GM12891 (cell line): ENCODE results near the gene NAALADL1.

Experiments
- POLR2A ChIP-seq: IDR thresholded peaks from 2 replicates; pipeline ENCODE4 v1.6.1; 2011; ENCODE audit warnings: low read depth, low read length, control low read depth
- POLR2AphosphoS5 ChIP-seq: IDR thresholded peaks from 2 replicates; pipeline ENCODE4 v1.6.1; 2011; ENCODE audit warnings: low read depth, low read length, control low read depth
- POU2F2 ChIP-seq: IDR thresholded peaks from 2 replicates; pipeline ENCODE4 v1.6.1; 2011; ENCODE audit warnings: low read depth, mild to moderate bottlenecking, control low read depth, low read length, moderate library complexity
- SPI1 ChIP-seq: IDR thresholded peaks from 2 replicates; pipeline ENCODE4 v1.6.1; 2011; ENCODE audit warnings: low read depth, low read length, control low read depth
- TAF1 ChIP-seq: IDR thresholded peaks from 2 replicates; pipeline ENCODE4 v1.6.1; 2011; ENCODE audit warnings: low read depth, low read length, control low read depth

GRCh38 chr11:65066805-65067291 is 8.5 kb upstream of the NAALADL1 start:
- TF ChIP-seq POLR2AphosphoS5 = no peak
- TF ChIP-seq TAF1 = no peak
- TF ChIP-seq POLR2A = no peak
- TF ChIP-seq SPI1 = no peak
- no peak for TF ChIP-seq POU2F2
